Sigmoid colon (tissue), 7 donors: ENCODE data around the gene NEK4. TPM values are rescaled to one million over a fixed set of nuclear protein-coding genes. Genes with fewer than 3 reads are reported as not detected.

ENCODE experiments used
- DNase-seq: peaks from one replicate; pipeline ENCODE4 v3.0.0-alpha.2; 2019
- H3K27ac ChIP-seq, 4 donors: fragments of 200-600 bp; sonication (generic); one replicate each; pipeline ENCODE4 v1.5.1; 2016 to 2019; ENCODE audit warnings: mild to moderate bottlenecking in 1 of 4
- H3K27me3 ChIP-seq, 3 donors: fragments of 200-600 bp; sonication (generic); one replicate each; pipeline ENCODE4 v1.5.1; 2019; ENCODE audit warnings: mild to moderate bottlenecking in 1 of 3
- H3K36me3 ChIP-seq, 4 donors: fragments of 200-600 bp; sonication (generic); one replicate each; pipeline ENCODE4 v1.5.1; 2016 to 2019
- H3K4me1 ChIP-seq, 4 donors: fragments of 200-600 bp; sonication (generic); one replicate each; pipeline ENCODE4 v1.5.1; 2017 to 2019
- H3K4me3 ChIP-seq, 4 donors: fragments of 200-600 bp; sonication (generic); one replicate each; pipeline ENCODE4 v1.5.1; 2017 to 2019; ENCODE audit warnings: mild to moderate bottlenecking in 2 of 4, moderate library complexity in 1 of 4
- H3K9me3 ChIP-seq, 4 donors: fragments of 200-600 bp in 3 of 4; sonication (generic) in 3 of 4; one replicate each; pipeline versions ENCODE4 v1.5.1 to v1.6.1; 2013 to 2019
- CTCF ChIP-seq, 4 experiments: fragments of 450-650 bp in 3 of 4; fragments of 200-600 bp in 1 of 4; IDR thresholded peaks; one replicate each; pipeline ENCODE4 v1.5.1; 2016 to 2019; ENCODE audit warnings: antibody characterized with exemption in 4 of 4, mild to moderate bottlenecking in 3 of 4, moderate library complexity in 2 of 4
- EP300 ChIP-seq, 4 donors: sonication (generic); formaldehyde crosslinking; IDR thresholded peaks; one replicate each; pipeline ENCODE4 v1.6.1; 2017; ENCODE audit warnings: antibody characterized with exemption in 4 of 4
- POLR2A ChIP-seq, 2 donors: fragments of 450-650 bp; IDR thresholded peaks; one replicate each; pipeline ENCODE4 v1.6.1; 2016; ENCODE audit warnings: antibody characterized with exemption in 2 of 2, mild to moderate bottlenecking in 2 of 2, moderate library complexity in 2 of 2
- POLR2AphosphoS5 ChIP-seq, 4 donors: sonication (generic); formaldehyde crosslinking; IDR thresholded peaks; one replicate each; pipeline ENCODE4 v1.6.1; 2017; ENCODE audit warnings: antibody characterized with exemption in 4 of 4
- WGBS, 2 donors: extraction: QIAGEN DNeasy Blood & Tissue Kit; methylation state at CpG; one replicate each; pipeline ENCODE4 v1.1.7; 2013; 5-methylcytosine and 5-hydroxymethylcytosine counted together
- intact Hi-C: fragments of 100-400 bp; cut with DNase I; formaldehyde crosslinking; loops from one replicate; pipeline ENCODE4 v1.15.1; 2023
- polyA plus RNA-seq, 3 donors: library from polyadenylated mRNA; stranded (reverse); fragments of 200-250 nt; gene quantifications; one replicate each; pipeline ENCODE4 v1.2.3, GENCODE V29; 2013
- total RNA-seq, 4 donors: library from RNA; depleted of rRNA; stranded (reverse); fragments of >200 nt; gene quantifications; one replicate each; pipeline ENCODE4 v1.1.0, GENCODE V29; 2016
- donor health status: healthy with polysubstance abuse.
- donor health status: Bipolar disorder and iron deficiency.
- donor health status: healthy.

Gene NEK4
- total and polyA plus RNA-seq, 7 donors = 7.4 to 19.4 (median 17.1) TPM

GRCh38 chr3:52786330-52787215 lies 15.8 kb upstream of the NEK4 start:
- Histone ChIP-seq H3K9me3 (no peaks in the 10 kb centered on the region), H3K36me3 (no peaks in the 10 kb centered on the region), H3K4me3 (no peak overlapping the region), H3K27ac (no peak overlapping the region), H3K27me3 (no peaks in the 10 kb centered on the region), H3K4me1 (no peaks in the 10 kb centered on the region)
- intact Hi-C loops = no loop called here
- DNase-seq = peak; percentile 38
- TF ChIP-seq EP300 (IDR thresholded peaks at IDR 0.05) (no peak), POLR2AphosphoS5 (IDR thresholded peaks at IDR 0.05) (no peak), POLR2A (IDR thresholded peaks at IDR 0.05) (no peak), CTCF (IDR thresholded peaks at IDR 0.05) (no peak)
- WGBS, 2 donors = 84 to 88% methylated on average over 19 of the region's 19 CpGs

DNA sequence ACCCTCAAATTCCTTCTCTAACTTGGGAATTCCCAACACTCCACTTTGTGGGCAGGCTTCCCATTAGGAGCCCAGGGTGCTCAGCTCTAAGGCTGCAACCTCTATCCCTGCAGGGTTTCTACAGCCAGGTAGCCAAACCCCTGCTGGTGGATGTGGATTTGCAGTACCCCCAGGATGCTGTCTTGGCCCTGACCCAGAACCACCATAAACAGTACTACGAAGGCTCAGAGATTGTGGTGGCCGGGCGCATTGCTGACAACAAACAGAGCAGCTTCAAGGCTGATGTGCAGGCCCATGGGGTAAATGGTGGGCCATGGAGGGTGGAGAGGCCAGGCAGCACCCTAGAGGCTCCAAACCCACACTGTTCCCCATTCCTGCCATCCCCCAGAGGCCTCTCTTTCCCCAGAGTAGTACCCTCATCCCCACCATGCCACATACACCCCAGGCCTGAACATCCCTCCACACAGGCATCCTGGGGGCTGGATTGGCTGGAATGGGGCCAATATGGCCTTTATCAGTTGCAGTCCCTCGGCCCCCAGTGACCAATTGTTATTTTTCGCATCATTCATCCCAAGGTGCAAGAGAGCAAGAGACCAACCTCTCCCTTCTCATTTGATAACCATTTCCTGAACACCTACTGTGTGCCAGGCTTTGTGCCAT lies 14.3 kb upstream of the NEK4 start:
- no peak overlapping the region for H3K4me3 ChIP-seq

DNA sequence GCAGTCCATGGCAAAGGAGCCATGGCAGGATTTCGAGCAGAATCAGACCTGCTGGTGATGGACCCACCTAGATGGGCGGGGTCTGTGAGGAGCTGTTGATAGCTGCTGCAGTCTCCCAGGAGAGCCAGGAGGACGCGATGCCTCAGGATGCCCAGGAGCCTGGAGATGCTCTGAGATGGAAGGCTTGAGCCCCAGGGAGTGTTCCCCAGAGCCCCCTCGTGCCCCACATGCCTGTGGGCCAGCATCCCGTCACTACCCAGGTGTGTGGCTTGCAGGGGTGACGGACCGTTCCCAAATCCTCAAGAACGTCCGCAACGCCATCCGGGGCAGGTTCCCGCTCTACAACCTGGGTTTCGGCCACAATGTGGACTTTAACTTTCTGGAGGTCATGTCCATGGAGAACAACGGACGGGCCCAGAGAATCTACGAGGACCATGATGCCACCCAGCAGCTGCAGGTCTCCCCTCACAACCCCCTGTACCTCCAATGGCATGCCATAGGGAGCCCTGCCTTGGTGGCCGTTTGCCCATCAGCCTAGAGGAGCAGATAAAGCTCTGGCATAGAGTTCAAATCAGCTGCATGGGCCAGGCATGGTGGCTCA lies 13.4 kb upstream of the NEK4 start:
- 79 to 89% methylated on average over 18 of the region's 18 CpGs for WGBS, 2 donors

More for the DNA sequence above, 14.3 kb upstream of the NEK4 start:
- Histone ChIP-seq H3K4me1 (no peaks in the 10 kb centered on the region), H3K27ac (no peak overlapping the region), H3K27me3 (no peaks in the 10 kb centered on the region), H3K9me3 (no peaks in the 10 kb centered on the region), H3K36me3 (no peaks in the 10 kb centered on the region)
- WGBS, 2 donors = 85 to 89% methylated on average over 5 of the region's 5 CpGs
- TF ChIP-seq POLR2A (IDR thresholded peaks at IDR 0.05) (no peak), CTCF (IDR thresholded peaks at IDR 0.05) (no peak), POLR2AphosphoS5 (IDR thresholded peaks at IDR 0.05) (no peak), EP300 (IDR thresholded peaks at IDR 0.05) (no peak)
- intact Hi-C loops = no loop called here
- DNase-seq = peak; percentile 30

DNA sequence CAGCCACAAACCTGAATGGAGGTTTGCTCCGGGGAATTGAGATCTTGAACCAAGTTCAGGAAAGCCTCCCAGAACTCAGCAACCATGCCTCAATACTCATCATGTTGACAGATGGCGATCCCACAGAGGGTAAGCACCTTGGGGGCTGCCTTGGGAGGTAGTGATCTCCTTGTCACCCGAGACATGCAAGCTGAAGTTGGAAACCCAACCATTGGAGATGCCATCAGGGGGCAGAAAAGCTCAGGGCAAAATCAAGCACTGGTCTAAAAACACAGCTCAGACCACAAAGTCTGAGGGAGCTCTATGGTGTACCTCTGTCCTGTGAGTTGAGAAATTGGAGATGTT lies 12.4 kb upstream of the NEK4 start:
- WGBS, 2 donors = 85 to 90% methylated on average over 3 of the region's 3 CpGs
- intact Hi-C loops = no loop called here
- TF ChIP-seq POLR2AphosphoS5 (IDR thresholded peaks at IDR 0.05) (no peak), POLR2A (IDR thresholded peaks at IDR 0.05) (no peak), CTCF (IDR thresholded peaks at IDR 0.05) (no peak), EP300 (IDR thresholded peaks at IDR 0.05) (no peak)

More for the DNA sequence above, 13.4 kb upstream of the NEK4 start:
- H3K27me3 ChIP-seq = no peaks in the 10 kb centered on the region
- H3K9me3 ChIP-seq = no peaks in the 10 kb centered on the region
- DNase-seq = peak; percentile 54
- H3K36me3 ChIP-seq = no peaks in the 10 kb centered on the region
- intact Hi-C loops = no loop called here
- H3K4me1 ChIP-seq = no peaks in the 10 kb centered on the region
- H3K27ac ChIP-seq = no peak overlapping the region
- TF ChIP-seq POLR2A (IDR thresholded peaks at IDR 0.05) (no peak), EP300 (IDR thresholded peaks at IDR 0.05) (no peak), POLR2AphosphoS5 (IDR thresholded peaks at IDR 0.05) (no peak), CTCF (IDR thresholded peaks at IDR 0.05) (no peak)
- H3K4me3 ChIP-seq = no peak overlapping the region

More for the DNA sequence above, 12.4 kb upstream of the NEK4 start:
- Histone ChIP-seq H3K9me3 (no peaks in the 10 kb centered on the region), H3K27ac (no peak overlapping the region), H3K36me3 (no peaks in the 10 kb centered on the region), H3K4me3 (no peak overlapping the region), H3K4me1 (no peaks in the 10 kb centered on the region), H3K27me3 (no peaks in the 10 kb centered on the region)
- peak; percentile 11 for DNase-seq
